GM23338 (cell line): ENCODE data around the gene KIF4A.

Experiments
- EZH2phosphoT487 ChIP-seq: fragments of 200-600 bp; sonication (generic); IDR thresholded peaks from one replicate; pipeline ENCODE4 v1.8.1; 2018; ENCODE audit warnings: antibody characterized with exemption; ENCODE audit not compliant: unreplicated experiment
- POLR2AphosphoS5 ChIP-seq: IDR thresholded peaks from 2 replicates; pipeline ENCODE4 v1.6.1; 2016; ENCODE audit warnings: antibody characterized with exemption, low read depth
- TF ChIP-seq, protein P1 (sequence below): IDR thresholded peaks from one replicate; pipeline ENCODE4 v1.6.1; 2018; ENCODE audit warnings: antibody characterized with exemption; ENCODE audit not compliant: unreplicated experiment
- TF ChIP-seq, protein P2 (sequence below), 2 experiments: fragments of 200-600 bp in 1 of 2; sonication (generic) in 1 of 2; conservative IDR thresholded peaks; 2 replicates each; pipeline versions ENCODE4 v1.5.1 to v1.6.1; 2016 to 2017; ENCODE audit warnings: antibody characterized with exemption in 2 of 2, low read depth in 2 of 2, mild to moderate bottlenecking in 2 of 2, moderate library complexity in 1 of 2

DNA sequence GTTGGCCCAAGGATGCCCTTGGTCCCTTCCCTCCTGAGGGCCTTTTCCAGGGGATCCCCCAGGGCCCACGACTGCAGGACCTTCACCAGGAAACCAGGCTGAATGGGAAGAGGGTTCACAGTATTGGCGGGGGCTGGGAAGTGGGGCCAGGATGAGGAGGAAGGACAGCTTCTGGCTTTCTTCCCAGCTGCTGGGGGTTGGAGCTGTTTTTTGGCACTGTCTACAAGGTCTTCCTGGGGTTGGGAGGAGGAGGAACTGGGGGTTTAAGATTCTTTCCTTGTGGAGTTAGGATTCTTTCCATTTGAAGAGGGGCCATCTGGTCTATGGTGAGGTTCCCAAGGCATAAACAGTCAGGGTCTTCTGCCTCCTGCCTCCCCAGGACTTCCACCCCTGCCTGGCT is 64.8 kb downstream of the KIF4A start:
- TF ChIP-seq, protein P1, sequence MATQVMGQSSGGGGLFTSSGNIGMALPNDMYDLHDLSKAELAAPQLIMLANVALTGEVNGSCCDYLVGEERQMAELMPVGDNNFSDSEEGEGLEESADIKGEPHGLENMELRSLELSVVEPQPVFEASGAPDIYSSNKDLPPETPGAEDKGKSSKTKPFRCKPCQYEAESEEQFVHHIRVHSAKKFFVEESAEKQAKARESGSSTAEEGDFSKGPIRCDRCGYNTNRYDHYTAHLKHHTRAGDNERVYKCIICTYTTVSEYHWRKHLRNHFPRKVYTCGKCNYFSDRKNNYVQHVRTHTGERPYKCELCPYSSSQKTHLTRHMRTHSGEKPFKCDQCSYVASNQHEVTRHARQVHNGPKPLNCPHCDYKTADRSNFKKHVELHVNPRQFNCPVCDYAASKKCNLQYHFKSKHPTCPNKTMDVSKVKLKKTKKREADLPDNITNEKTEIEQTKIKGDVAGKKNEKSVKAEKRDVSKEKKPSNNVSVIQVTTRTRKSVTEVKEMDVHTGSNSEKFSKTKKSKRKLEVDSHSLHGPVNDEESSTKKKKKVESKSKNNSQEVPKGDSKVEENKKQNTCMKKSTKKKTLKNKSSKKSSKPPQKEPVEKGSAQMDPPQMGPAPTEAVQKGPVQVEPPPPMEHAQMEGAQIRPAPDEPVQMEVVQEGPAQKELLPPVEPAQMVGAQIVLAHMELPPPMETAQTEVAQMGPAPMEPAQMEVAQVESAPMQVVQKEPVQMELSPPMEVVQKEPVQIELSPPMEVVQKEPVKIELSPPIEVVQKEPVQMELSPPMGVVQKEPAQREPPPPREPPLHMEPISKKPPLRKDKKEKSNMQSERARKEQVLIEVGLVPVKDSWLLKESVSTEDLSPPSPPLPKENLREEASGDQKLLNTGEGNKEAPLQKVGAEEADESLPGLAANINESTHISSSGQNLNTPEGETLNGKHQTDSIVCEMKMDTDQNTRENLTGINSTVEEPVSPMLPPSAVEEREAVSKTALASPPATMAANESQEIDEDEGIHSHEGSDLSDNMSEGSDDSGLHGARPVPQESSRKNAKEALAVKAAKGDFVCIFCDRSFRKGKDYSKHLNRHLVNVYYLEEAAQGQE: no peak
- TF ChIP-seq, protein P2, sequence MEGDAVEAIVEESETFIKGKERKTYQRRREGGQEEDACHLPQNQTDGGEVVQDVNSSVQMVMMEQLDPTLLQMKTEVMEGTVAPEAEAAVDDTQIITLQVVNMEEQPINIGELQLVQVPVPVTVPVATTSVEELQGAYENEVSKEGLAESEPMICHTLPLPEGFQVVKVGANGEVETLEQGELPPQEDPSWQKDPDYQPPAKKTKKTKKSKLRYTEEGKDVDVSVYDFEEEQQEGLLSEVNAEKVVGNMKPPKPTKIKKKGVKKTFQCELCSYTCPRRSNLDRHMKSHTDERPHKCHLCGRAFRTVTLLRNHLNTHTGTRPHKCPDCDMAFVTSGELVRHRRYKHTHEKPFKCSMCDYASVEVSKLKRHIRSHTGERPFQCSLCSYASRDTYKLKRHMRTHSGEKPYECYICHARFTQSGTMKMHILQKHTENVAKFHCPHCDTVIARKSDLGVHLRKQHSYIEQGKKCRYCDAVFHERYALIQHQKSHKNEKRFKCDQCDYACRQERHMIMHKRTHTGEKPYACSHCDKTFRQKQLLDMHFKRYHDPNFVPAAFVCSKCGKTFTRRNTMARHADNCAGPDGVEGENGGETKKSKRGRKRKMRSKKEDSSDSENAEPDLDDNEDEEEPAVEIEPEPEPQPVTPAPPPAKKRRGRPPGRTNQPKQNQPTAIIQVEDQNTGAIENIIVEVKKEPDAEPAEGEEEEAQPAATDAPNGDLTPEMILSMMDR (conservative IDR thresholded peaks at IDR 0.05; ENCODE audit: low read depth in 2 of 2): no peak
- TF ChIP-seq EZH2phosphoT487 (no peak), POLR2AphosphoS5 (no peak)
